ENCODE results near the gene ROPN1L. TPM values are rescaled to one million over a fixed set of nuclear protein-coding genes. Genes with fewer than 3 reads are reported as not detected.

The ROPN1L gene
- total and polyA plus RNA-seq, 2 of the 4 experiments (the other 2 are of a cell fraction): 0.34 to 0.36 TPM

DNA sequence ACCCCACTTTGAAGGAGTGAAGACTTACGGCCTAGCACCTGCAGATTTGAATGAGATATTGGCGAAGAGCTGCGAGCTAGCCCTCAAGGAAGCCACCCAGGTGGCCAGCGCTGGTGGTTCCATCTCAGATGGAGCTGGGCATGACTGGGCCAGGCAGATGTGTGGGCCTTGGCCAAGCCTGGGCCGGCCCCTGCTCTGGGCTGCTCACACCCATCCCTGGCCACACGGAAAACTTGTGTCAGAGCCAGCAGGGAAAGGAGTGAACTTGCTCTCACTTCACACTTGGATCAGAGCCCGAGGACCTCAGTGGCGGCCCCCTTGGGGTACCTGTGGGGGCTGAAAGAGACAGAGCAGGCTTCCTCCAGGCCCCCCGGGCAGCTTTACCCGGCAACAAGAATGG, 44.2 kb downstream of the ROPN1L start:
- in situ Hi-C loops (cut with MboI; ENCODE audit: low sequenced_read_pairs) (no loop called here), dilution Hi-C loops (cut with HindIII; ENCODE audit: low sequenced_read_pairs, unreplicated experiment) (no loop called here), intact Hi-C loops (cut with micrococcal nuclease) (loop anchor here (1.0 kb wide), 2 partner anchors 27 to 65 kb away; no protein-coding TSS in a partner anchor)
- Histone ChIP-seq H3K4me1 (ENCODE audit: control insufficient read depth, insufficient read depth, low read length) (peaks cover 17% of the 10 kb centered on the region), H2AK9ac (replicated peaks; ENCODE audit: low read depth, low read length, poor library complexity) (peak overlapping the region; percentile 79), H3K79me1 (ENCODE audit: low read depth in 1 of 2, low read length in 2 of 2) (no peaks in the 10 kb centered on the region), H2BK20ac (ENCODE audit: low read depth, low read length) (peak overlapping the region; percentile 85), H3K4me2 (ENCODE audit: low read depth, low read length) (no peak overlapping the region), H2AFZ (replicated peaks; ENCODE audit: low read length, poor library complexity) (peak overlapping the region; percentile 0), H3K9ac (ENCODE audit: low read depth, low read length) (no peak overlapping the region), H3K18ac (ENCODE audit: low read depth, low read length) (peak overlapping the region; percentile 5; the same call in 1 of the 2 replicates), H2AK5ac (ENCODE audit: low read depth, low read length) (peak overlapping the region; percentile 65; the same call in 1 of the 2 replicates), H3K36me3 (ENCODE audit: control insufficient read depth, insufficient read depth, low read length) (no peaks in the 10 kb centered on the region), H3K56ac (ENCODE audit: extremely low read depth, insufficient read depth, low read length) (no peak overlapping the region), H3K9me1 (ENCODE audit: insufficient read depth, low read length) (peaks cover 12% of the 10 kb centered on the region), H3K4me3 (ENCODE audit: insufficient read depth, low read depth, low read length) (no peak overlapping the region), H2BK5ac (ENCODE audit: low read depth, low read length, poor library complexity, severe bottlenecking) (peak overlapping the region; percentile 37), H3K14ac (replicated peaks; ENCODE audit: low read depth, low read length) (peak overlapping the region; percentile 50; the same call in 1 of the 2 replicates), H2BK120ac (ENCODE audit: low read depth, low read length) (peak overlapping the region; percentile 83), H3K23ac (ENCODE audit: low read depth, low read length) (no peak overlapping the region), H4K20me1 (ENCODE audit: insufficient read depth, low read length) (no peaks in the 10 kb centered on the region), H3K27me3 (ENCODE audit: control insufficient read depth, insufficient read depth, low read length) (no peaks in the 10 kb centered on the region), H3K4ac (ENCODE audit: low read depth, low read length) (peak overlapping the region; percentile 59), H4K5ac (ENCODE audit: low read depth, low read length) (no peak overlapping the region; the same call in 1 of the 2 replicates), H2BK15ac (ENCODE audit: low read depth, low read length) (peak overlapping the region; percentile 78; the same call in 1 of the 3 replicates), H4K91ac (ENCODE audit: insufficient read depth, low read depth, low read length) (peak overlapping the region; percentile 60; the same call in 1 of the 2 replicates), H4K8ac (ENCODE audit: low read depth in 2 of 2, low read length in 2 of 2) (peak overlapping the region in 1 of 2 experiments; percentile 45; a peak in 2 of 4 replicates), H3K27ac (ENCODE audit: insufficient read depth, low read length) (peak overlapping the region; percentile 51; the same call in 1 of the 2 replicates), H3K9me3 (ENCODE audit: control insufficient read depth, insufficient read depth, low read length) (no peaks in the 10 kb centered on the region)
- no peak for ATAC-seq (ENCODE audit: low read depth)
- POLR2A ChIA-PET (ENCODE audit: unreplicated experiment): no interaction called here
- TF ChIP-seq POLR2A (IDR thresholded peaks at IDR 0.05; ENCODE audit: low read depth, low read length): no peak
- no peak for TF ChIP-seq RAD21 (IDR thresholded peaks at IDR 0.05; ENCODE audit: low read length)
- TF ChIP-seq CEBPB (IDR thresholded peaks at IDR 0.05; ENCODE audit: low read depth, low read length): no peak
- no peak for TF ChIP-seq MAFK (IDR thresholded peaks at IDR 0.05; ENCODE audit: low read depth, low read length)
- no peak for TF ChIP-seq SMC3 (IDR thresholded peaks at IDR 0.05; ENCODE audit: low read depth, low read length)
- TF ChIP-seq MXI1 (IDR thresholded peaks at IDR 0.05; ENCODE audit: borderline replicate concordance, low read depth, low read length): no peak
- no CpG with 5 or more reads among the region's 10 CpGs for WGBS, 2 experiments (ENCODE audit: extremely low coverage in 2 of 2, insufficient read length in 1 of 2)
- no TSS peak for BruUV-seq (replicated peaks)
- CTCF ChIA-PET: no interaction called here
- no peak for DNase-seq
